K562 (cell line): ENCODE measurements around the gene ANGEL2. TPM values are rescaled to one million over a fixed set of nuclear protein-coding genes. Genes with fewer than 3 reads are reported as not detected.

Source experiments
- CREM ChIP-seq: IDR thresholded peaks from 2 replicates; pipeline ENCODE4 v1.6.1; 2014; ENCODE audit warnings: antibody characterized with exemption, low read depth
- HOXB6 ChIP-seq: fragments of 250-450 bp; sonication (Bioruptor Pico); IDR thresholded peaks from 2 replicates; pipeline ENCODE4 v1.5.1; 2022; ENCODE audit warnings: mild to moderate bottlenecking, borderline replicate concordance
- NFE2 ChIP-seq: IDR thresholded peaks from 2 replicates; pipeline ENCODE4 v1.6.1; 2014; ENCODE audit warnings: antibody characterized with exemption, low read depth
- NFIC ChIP-seq: fragments of 450-650 bp; IDR thresholded peaks from 2 replicates; pipeline ENCODE4 v1.6.1; 2017; ENCODE audit warnings: mild to moderate bottlenecking, inconsistent platforms
- NRF1 ChIP-seq, 2 experiments: fragments of 450-650 bp; IDR thresholded peaks in 1 of 2; conservative IDR thresholded peaks in 1 of 2; 2 replicates each; pipeline ENCODE4 v1.6.1; 2014; ENCODE audit warnings: mild to moderate bottlenecking in 2 of 2
- PBX2 ChIP-seq, 2 experiments: IDR thresholded peaks in 1 of 2; conservative IDR thresholded peaks in 1 of 2; 2 replicates each; pipeline ENCODE4 v1.6.1; 2016; ENCODE audit warnings: low read depth in 2 of 2, mild to moderate bottlenecking in 1 of 2, missing compliant biosample characterization in 1 of 2, missing genetic modification characterization in 1 of 2, moderate library complexity in 1 of 2
- PKNOX1 ChIP-seq: fragments of 450-650 bp; IDR thresholded peaks from 2 replicates; pipeline ENCODE4 v1.6.1; 2016
- POLR2AphosphoS2 ChIP-seq: IDR thresholded peaks from 2 replicates; pipeline ENCODE4 v1.6.1; 2012; ENCODE audit warnings: low read length, improper control_type of control experiment
- PURB ChIP-seq: sonication (generic); formaldehyde crosslinking; IDR thresholded peaks from 2 replicates; pipeline ENCODE4 v1.9.0; 2021; ENCODE audit warnings: low read depth, mild to moderate bottlenecking, missing genetic modification reagents
- RBM39 ChIP-seq: fragments of 200-400 bp; formaldehyde crosslinking; optimal IDR thresholded peaks from 2 replicates; pipeline ENCODE3; 2018; ENCODE audit warnings: low read depth, low read length
- SOX6 ChIP-seq: fragments of 450-650 bp; IDR thresholded peaks from 2 replicates; pipeline ENCODE4 v1.6.1; 2014; ENCODE audit warnings: mild to moderate bottlenecking
- SUPT5H ChIP-seq: fragments of 450-650 bp; IDR thresholded peaks from 2 replicates; pipeline ENCODE4 v1.6.1; 2016
- TAF1 ChIP-seq: IDR thresholded peaks from 2 replicates; pipeline ENCODE4 v1.6.1; 2011; ENCODE audit warnings: mild to moderate bottlenecking, low read length, moderate library complexity; ENCODE audit not compliant: insufficient read depth, control insufficient read depth, severe bottlenecking; ENCODE audit errors: extremely low read depth
- TARDBP ChIP-seq: fragments of 450-650 bp; IDR thresholded peaks from 2 replicates; pipeline ENCODE4 v1.6.1; 2016
- ZNF431 ChIP-seq: sonication (generic); formaldehyde crosslinking; IDR thresholded peaks from 2 replicates; pipeline ENCODE4 v1.8.0; 2022; ENCODE audit warnings: mild to moderate bottlenecking, missing genetic modification reagents
- ZNF668 ChIP-seq: fragments of 250-450 bp; sonication (Bioruptor Pico); IDR thresholded peaks from 2 replicates; pipeline ENCODE4 v1.8.0; 2022; ENCODE audit warnings: mild to moderate bottlenecking, inconsistent platforms
- ZNF764 ChIP-seq: fragments of 250-450 bp; sonication (Bioruptor Pico); IDR thresholded peaks from 2 replicates; pipeline ENCODE4 v1.4.0; 2020; ENCODE audit warnings: low read depth, mild to moderate bottlenecking, moderate library complexity
- polyA plus RNA-seq, 8 experiments: library from polyadenylated mRNA; depleted of rRNA in 4 of 8; stranded (reverse) in 5 of 8; unstranded in 3 of 8; fragments of >200 nt; fragmentation: Nextera tagmentation in 2 of 8; fragmentation: Illumina TruSeq in 1 of 8; extraction: Ambion mirVana in 2 of 8; extraction: Trizol in 1 of 8; gene quantifications; 2 replicates each; pipeline versions ENCODE4 v1.2.1 to v1.2.3, GENCODE V29; 2011 to 2014; ENCODE audit warnings: inconsistent platforms in 1 of 8, missing spikeins in 1 of 8
- total RNA-seq, 7 experiments: library from RNA; depleted of rRNA in 6 of 7; stranded (reverse); fragments of >200 nt in 6 of 7; fragmentation: Illumina TruSeq in 2 of 7; extraction: Trizol in 2 of 7; gene quantifications; 2 replicates each; pipeline versions ENCODE4 v1.2.1 to v1.2.3, GENCODE V29; 2011 to 2021; ENCODE audit warnings: low replicate concordance in 1 of 7
- TF ChIP-seq, protein P1 (sequence below), 2 experiments: fragments of 450-650 bp in 1 of 2; IDR thresholded peaks; 2 replicates each; pipeline ENCODE4 v1.6.1; 2011 to 2017; ENCODE audit warnings: low read depth in 2 of 2, antibody characterized with exemption in 1 of 2, borderline replicate concordance in 1 of 2, low read length in 1 of 2, mild to moderate bottlenecking in 1 of 2, mixed read lengths in 1 of 2; ENCODE audit not compliant: control insufficient read depth in 1 of 2
- TF ChIP-seq, protein P2 (sequence below), 2 experiments: fragments of 250-450 bp in 1 of 2; fragments of 450-650 bp in 1 of 2; sonication (Bioruptor Pico) in 1 of 2; IDR thresholded peaks; 2 replicates each; pipeline versions ENCODE4 v1.6.1 to v1.8.0; 2016 to 2021; ENCODE audit warnings: mild to moderate bottlenecking in 2 of 2, moderate library complexity in 2 of 2, missing compliant biosample characterization in 1 of 2, missing genetic modification characterization in 1 of 2
- TF ChIP-seq, protein P3 (sequence below): sonication (generic); formaldehyde crosslinking; IDR thresholded peaks from 2 replicates; pipeline ENCODE4 v1.5.0; 2020; ENCODE audit warnings: missing genetic modification reagents

ANGEL2 gene
- total and polyA plus RNA-seq, 9 of the 15 experiments (the other 6 are each of a cell fraction or from before 2014, with no cell fraction given) = 6.8 to 34.6 (median 26.2) TPM

- TF ChIP-seq NFE2 = peak; percentile 70
- TF ChIP-seq TAF1 = no peak
- TF ChIP-seq, protein P1, sequence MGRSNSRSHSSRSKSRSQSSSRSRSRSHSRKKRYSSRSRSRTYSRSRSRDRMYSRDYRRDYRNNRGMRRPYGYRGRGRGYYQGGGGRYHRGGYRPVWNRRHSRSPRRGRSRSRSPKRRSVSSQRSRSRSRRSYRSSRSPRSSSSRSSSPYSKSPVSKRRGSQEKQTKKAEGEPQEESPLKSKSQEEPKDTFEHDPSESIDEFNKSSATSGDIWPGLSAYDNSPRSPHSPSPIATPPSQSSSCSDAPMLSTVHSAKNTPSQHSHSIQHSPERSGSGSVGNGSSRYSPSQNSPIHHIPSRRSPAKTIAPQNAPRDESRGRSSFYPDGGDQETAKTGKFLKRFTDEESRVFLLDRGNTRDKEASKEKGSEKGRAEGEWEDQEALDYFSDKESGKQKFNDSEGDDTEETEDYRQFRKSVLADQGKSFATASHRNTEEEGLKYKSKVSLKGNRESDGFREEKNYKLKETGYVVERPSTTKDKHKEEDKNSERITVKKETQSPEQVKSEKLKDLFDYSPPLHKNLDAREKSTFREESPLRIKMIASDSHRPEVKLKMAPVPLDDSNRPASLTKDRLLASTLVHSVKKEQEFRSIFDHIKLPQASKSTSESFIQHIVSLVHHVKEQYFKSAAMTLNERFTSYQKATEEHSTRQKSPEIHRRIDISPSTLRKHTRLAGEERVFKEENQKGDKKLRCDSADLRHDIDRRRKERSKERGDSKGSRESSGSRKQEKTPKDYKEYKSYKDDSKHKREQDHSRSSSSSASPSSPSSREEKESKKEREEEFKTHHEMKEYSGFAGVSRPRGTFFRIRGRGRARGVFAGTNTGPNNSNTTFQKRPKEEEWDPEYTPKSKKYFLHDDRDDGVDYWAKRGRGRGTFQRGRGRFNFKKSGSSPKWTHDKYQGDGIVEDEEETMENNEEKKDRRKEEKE (IDR thresholded peaks at IDR 0.05; ENCODE audit: borderline replicate concordance in 1 of 2, control insufficient read depth in 1 of 2, low read depth in 2 of 2, low read length in 1 of 2) = no peak
- no peak for TF ChIP-seq TARDBP
- TF ChIP-seq, protein P2, sequence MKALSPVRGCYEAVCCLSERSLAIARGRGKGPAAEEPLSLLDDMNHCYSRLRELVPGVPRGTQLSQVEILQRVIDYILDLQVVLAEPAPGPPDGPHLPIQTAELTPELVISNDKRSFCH (CRISPR knock-in tag; IDR thresholded peaks at IDR 0.05) = no peak
- TF ChIP-seq, protein P2 (tag; IDR thresholded peaks at IDR 0.05) = no peak
- TF ChIP-seq ZNF668 (CRISPR knock-in tag) = no peak
- TF ChIP-seq, protein P3, sequence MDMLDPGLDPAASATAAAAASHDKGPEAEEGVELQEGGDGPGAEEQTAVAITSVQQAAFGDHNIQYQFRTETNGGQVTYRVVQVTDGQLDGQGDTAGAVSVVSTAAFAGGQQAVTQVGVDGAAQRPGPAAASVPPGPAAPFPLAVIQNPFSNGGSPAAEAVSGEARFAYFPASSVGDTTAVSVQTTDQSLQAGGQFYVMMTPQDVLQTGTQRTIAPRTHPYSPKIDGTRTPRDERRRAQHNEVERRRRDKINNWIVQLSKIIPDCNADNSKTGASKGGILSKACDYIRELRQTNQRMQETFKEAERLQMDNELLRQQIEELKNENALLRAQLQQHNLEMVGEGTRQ = peak; percentile 12; the same call in 1 of the 2 replicates
- no peak for TF ChIP-seq POLR2AphosphoS2
- no peak for TF ChIP-seq HOXB6 (CRISPR knock-in tag)
- TF ChIP-seq SUPT5H = no peak
- no peak for TF ChIP-seq RBM39
- TF ChIP-seq ZNF764 (CRISPR knock-in tag) = no peak
- no peak for TF ChIP-seq PBX2 (CRISPR knock-in tag; IDR thresholded peaks at IDR 0.05; ENCODE audit: low read depth)
- no peak; the same call in 1 of the 2 replicates for TF ChIP-seq PBX2 (tag; conservative IDR thresholded peaks at IDR 0.05; ENCODE audit: low read depth)
- TF ChIP-seq CREM = no peak
- 0 out of 2 replicates have a peak, but pooled peaks have one; percentile 10 for TF ChIP-seq PKNOX1
- TF ChIP-seq ZNF431 (CRISPR knock-in tag) = no peak
- peak; percentile 90 for TF ChIP-seq NFIC
- no peak for TF ChIP-seq PURB
- TF ChIP-seq SOX6 = no peak
- no peak for TF ChIP-seq NRF1 (conservative IDR thresholded peaks at IDR 0.05 in 1 of 2, IDR thresholded peaks at IDR 0.05 in 1 of 2)
Measured at GRCh38 chr1:212980123-212980785, 35.4 kb downstream of the ANGEL2 start (continued).
